Hypothalamus (tissue), 51 donors: ENCODE measurements around the gene NOL7.

Experiments used
- DNase-seq, 51 donors: peaks; one replicate each; lab custom pipeline; 2025; lab: John Stamatoyannopoulos, UW

Gene NOL7

GRCh38 chr6:13614926-13615791 lies at the start of gene NOL7:
Gene NOL7, plus strand, starts transcription at chr6:13615335. Its CDS starts 24 bp downstream, at chr6:13615359.
- peak; percentile 85 to 99 (median 95) for DNase-seq

DNA sequence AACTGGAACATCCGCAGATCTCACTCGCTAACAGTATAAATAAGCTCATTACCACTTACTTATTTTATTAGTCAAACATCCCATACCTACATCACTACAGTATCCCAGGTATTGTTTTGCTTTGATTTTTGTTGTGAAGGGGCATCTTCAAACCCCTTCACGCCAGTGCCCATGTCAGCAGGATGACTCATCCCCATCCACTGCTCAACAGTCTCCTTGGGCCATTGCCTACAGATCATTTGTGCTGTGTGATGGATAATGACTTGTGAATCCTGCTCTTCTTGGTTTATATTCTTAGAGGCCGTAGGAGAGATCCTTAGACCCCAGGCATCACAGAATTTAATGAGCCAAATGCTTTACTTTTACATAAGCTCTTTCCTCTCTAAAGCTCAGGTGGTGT lies 49.2 kb upstream of the NOL7 start:
- DNase-seq: no peak

- DNase-seq: no peak
Measured at GRCh38 chr6:13566500-13566899, 48.6 kb upstream of the NOL7 start.

DNA sequence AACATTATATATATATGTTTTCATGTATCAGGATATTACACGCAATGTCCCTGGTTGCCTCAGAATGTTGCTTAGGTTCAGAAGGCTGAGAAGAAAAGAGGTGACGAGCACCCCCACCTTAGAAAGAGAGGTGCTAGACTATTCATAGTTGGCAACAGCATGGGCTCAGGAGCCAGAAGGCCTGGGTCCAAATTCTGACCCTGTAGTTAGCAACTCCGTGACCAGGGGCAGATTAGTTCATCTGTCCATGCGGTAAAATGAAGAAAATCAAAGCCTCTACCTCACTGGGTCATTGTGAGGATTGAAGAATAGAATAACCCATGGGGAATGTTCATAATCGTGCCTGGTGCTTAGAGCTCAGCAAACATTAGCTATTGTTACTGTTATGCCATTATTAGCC lies 46.2 kb upstream of the NOL7 start:
- no peak for DNase-seq

DNA sequence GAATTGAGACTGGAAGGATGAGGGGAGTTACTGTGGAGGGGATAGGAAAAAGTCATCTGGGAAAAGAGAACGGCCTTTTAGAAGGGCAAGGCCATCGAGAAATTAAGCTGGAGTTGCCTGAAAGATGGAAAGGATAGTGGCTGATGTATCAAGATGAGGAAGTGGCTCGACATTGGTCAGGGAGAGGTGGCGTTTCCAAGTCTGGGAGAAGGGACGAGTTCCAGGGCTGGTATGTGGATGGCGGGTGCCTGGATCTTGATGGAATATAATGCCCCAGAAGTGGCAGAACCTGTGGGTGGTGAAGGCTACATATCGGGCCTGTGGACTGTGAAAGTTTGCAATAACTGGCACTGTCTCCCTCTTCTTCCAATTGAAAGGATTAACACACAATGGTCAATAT lies 42.9 kb upstream of the NOL7 start:
- no peak for DNase-seq

- no peak for DNase-seq
Measured at GRCh38 chr6:13572951-13573654, 42.0 kb upstream of the NOL7 start.

DNA sequence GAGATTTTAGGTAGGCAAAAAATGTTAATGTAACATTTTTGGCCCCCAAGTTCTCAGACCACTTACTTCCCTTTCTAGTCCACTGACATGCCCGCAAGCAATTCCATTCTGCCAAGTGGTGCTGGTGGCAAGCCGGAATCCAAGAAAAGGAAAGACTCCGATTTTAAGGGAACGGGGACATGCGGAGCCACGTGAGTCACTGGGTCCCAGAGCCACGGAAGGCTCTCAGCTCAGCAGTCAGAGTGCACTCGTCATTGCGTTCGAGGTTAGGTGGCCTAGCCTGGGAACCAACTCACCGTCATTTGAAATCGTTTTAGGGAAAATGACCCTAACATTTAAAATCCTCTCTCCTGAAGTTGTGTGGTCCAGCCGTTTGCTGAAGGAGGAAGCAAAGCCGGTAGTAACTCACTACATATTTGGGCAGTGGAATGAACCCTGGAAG lies 41.4 kb upstream of the NOL7 start:
- peak in 22 of 51 donors; percentile 10 to 81 (median 32) for DNase-seq

DNA sequence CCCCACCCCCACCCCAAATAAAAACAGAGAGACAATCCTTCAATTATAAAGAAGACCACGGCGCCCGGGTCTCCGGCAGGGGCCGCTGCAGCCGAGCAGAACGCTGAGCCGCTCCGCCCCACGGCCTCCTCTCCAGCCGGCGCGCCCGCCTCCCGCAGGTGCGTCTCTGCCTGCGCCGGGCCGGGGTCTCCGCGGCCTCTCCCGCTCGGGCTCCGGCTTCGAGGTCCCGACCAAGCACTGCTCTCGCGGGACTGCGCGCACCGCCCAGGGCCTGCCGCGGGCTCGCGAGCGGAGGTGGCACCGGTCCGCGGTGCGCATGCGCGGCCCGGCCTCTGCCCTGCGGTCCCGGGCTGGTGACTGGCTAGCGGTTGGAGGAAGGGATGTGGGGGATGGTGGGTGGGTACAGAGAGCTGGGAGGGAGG lies 41.0 kb upstream of the NOL7 start:
- peak in 50 of 51 donors; percentile 53 to 96 (median 84) for DNase-seq

GRCh38 chr6:13574571-13575376 lies 40.4 kb upstream of the NOL7 start, which contains the start of gene SIRT5:
Gene SIRT5, plus strand, starts transcription at chr6:13574601. Its CDS starts 9,510 bp downstream, at chr6:13584111.
- peak; percentile 22 to 92 (median 62) for DNase-seq

GRCh38 chr6:13575377-13575775 lies 39.8 kb upstream of the NOL7 start:
- no peak for DNase-seq

DNA sequence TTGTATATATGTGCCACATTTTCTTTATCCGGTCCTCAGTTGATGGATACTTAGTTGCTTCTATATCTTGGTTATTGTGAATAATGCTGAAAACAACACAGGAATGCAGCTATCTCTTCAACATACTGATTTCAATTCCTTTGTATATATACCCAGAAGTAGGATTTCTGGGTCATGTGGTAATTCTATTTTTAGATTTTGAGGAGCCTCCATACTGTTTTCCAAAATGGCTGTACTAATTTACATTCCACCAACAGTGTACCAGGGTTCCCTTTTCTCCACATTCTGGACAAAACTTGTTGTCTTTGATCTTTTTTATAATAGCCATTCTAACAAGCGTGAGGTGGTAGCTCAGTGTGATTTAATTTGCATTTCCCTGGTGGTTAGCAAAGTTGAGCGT lies 39.1 kb upstream of the NOL7 start:
- DNase-seq: no peak

GRCh38 chr6:13577926-13578325 lies 37.2 kb upstream of the NOL7 start:
- no peak for DNase-seq

DNA sequence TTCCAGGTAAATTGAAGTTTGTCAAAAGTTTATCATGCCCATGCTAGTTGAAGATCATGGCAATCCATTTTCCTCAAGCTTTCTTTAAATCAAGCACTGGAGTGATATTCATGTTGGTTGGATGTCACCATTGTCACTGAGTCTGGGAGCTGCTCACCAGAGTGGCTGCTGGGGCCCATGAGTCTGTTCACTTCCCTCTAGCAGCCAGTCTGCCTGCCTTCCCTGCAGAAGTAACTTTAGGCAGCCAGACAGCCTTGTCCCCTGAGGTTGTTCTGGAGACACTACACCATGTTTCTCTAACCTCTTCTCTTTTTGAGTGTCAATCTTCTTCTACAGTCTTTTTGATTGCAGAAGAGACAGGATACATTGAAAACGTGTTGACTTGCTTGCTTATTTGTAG lies 35.2 kb upstream of the NOL7 start:
- DNase-seq: peak in 1 of 51 donors; percentile 4

GRCh38 chr6:13581700-13582229 lies 33.4 kb upstream of the NOL7 start:
- DNase-seq: peak in 7 of 51 donors; percentile 2 to 27 (median 8)

- DNase-seq: no peak
Measured at GRCh38 chr6:13586603-13587542, 28.3 kb upstream of the NOL7 start.

DNA sequence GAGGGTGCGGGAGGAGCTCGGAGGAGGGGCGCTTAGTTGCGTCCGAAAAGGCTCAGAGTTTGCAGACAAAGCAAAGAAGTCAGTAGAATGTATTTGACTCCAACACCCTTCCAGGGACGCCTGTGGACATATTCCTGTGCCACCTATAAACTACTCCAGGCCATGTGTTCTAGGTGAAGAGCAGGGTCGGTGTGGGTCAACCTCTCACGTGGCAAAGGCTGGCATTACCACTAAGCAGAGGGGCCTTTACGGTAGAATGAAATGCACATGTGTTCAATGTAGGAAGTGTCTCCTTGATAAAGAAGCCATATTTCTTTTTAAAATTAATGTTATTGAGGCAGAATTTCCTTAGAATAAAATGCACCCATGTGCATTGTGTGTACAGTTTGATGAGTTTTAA lies 25.3 kb upstream of the NOL7 start:
- DNase-seq: no peak

- DNase-seq: no peak
Measured at GRCh38 chr6:13590574-13591153, 24.5 kb upstream of the NOL7 start.

DNA sequence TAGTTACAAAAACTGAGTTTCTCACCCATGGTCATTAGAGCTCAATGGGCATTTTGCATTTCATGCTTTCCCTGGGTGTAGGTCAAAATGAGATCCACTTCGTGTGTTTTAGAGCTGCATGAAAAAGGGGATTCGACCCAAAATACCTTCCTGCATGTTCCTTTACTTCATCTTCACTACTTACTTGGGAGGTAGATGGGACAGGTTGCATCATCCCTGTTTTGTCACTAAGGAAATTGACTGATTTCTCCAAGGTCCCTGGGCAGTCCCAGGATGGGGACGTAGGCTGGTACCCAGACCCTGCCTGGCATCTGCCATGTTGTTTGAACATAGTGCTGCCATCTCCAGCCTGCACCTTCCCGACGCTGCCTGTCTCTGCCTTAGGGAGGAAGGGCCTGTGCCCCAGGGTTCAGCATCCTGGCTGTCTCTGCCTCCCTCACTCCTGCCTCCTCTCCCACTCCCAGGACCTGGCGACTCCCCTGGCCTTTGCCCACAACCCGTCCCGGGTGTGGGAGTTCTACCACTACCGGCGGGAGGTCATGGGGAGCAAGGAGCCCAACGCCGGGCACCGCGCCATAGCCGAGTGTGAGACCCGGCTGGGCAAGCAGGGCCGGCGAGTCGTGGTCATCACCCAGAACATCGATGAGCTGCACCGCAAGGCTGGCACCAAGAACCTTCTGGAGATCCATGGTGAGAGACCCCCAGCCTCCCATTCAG lies 23.8 kb upstream of the NOL7 start:
- DNase-seq: no peak
